T-helper 9 cell (primary cell): Measurements from ENCODE around the gene PRPF6.
"Not testable (repeated sequence)": the region's sequence is repeated elsewhere in the genome, so short reads cannot be mapped to it uniquely, and the experiment has no call there.

Experiments
- DNase-seq: peaks from one replicate; pipeline ENCODE4 v3.0.0-alpha.2; 2020

PRPF6 gene

GRCh38 chr20:63960654-63961621, 20.0 kb upstream of the PRPF6 start:
- DNase-seq = not testable (repeated sequence)

DNA sequence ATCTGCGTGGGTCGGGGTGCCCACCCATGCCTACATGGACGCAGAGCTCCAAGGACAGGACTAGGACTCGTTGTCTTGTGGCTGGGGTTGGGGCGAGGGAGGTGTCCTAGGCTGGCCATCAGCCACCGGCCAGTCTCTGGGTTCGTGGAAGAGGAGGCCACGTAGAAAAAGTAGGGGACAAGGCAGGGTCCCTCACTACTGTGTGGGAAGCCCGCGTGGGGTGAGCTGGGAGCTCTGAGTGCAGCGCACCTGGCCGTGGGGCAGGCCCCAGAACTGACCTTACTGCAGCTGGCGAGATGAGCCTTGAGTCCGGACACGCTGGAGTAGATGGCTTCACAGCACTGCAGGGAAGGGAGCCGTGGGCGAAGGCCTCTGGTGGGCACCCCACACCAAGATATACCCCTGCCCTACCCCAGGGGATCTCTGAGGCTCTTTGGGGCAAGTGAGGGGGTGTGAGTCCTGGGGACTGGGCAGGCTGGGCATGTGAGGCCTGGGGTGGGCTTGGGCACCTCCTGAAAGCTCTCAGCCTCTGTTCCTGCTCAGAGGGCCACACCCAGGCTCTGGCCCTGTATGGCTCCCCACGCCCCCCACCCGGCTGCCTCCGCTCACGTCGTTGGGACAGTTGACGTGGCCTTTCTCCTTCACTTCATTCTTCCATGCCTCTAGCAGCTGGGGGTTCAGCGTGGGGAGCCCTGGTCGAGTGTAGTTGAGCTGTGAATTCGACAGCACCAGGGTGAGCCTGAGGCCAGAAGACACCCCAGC, 19.1 kb upstream of the PRPF6 start:
- no peak for DNase-seq

DNA sequence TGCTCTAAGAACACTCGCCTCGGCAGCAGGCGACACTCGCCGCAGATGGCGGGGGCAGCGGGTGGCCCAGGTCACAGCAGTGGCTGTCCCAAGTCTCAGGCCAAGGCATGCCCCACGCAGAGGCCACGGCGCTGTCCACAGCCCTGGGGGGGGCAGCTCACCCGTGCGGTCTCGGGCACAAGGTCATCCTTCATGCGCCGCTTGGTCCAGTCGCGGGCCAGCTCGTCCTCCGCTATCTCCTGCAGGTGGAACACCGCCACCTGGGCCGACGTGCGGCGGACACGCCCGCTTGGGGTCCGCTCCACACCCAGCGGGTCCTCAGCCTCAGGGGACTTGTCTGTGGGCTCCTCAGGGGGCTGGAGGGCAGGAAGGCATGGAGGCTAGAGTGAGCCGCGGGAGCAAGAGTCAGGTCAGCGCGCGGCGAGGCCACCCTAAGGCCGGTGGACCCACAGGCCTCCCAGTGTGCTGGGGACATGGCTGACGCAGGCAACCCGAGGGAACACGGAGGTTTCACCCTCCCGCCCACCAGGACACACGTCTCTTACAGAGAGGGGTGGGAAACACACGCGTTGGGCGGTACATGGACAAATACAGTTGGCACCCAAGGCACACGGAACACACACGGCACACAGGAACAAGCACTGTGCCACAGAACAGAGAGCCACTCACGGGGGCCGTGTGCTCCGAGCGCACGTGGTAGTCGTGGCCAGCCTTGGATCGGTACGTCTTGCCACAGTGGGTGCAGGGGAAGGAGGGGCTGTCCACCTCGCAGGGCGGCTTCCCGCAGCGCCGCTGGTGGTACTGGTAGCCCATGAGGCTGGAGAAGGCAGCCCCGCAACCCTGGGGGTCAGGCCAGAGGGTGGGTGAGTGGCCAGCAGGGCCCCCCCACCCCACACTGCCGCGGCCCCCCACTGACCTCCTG, 18.2 kb upstream of the PRPF6 start:
- no peak for DNase-seq

- no peak for DNase-seq
Measured at GRCh38 chr20:63963348-63963741, 17.6 kb upstream of the PRPF6 start.

DNA sequence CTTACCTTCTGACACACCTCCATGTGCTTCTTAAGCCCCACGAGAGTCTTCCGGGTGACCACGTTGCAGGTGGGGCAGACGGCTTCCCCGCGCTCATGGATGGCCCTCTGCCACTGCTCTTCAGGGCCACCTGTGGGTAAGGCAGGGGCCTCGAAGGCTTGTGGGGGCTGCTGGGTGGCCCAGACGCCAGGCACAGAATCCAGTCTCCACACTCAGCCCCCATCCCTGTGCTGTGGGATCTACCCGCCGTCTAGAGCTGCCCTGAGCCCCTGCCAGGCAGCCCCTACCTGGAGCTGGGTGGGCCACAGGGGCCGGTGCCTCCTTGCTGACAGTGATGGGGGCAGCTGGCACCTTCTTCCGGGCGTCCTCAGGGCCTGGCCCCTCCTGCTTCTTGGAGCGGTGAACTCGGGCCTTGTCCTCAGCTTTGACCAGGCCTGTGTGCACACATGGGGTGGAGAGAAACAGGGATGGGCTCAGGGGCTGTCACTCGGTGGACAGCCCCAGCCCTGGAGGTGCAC, 17.1 kb upstream of the PRPF6 start:
- no peak for DNase-seq

DNA sequence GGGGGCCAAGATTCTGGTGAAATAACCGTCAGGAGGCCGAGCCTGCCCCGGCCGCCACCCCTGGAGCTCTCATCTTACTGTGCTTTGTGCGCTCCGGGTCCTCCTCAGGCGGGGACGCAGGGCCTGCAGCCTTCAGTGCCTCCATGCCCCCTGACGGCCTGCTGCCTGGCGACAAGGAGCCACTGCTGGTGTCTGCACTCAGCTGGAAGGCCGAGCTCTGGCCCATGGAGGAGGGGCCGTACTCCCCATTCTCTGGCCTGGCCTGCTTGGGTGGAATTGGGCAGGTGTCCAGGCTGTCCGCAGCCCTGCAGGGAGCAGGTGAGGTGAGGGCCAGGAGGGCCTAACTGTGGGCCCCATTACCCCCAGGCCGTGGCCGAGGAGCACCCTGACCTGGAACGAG, 16.5 kb upstream of the PRPF6 start:
- DNase-seq = no peak

- no peak for DNase-seq
Measured at GRCh38 chr20:63966172-63966943, 14.6 kb upstream of the PRPF6 start.

- DNase-seq = no peak
Measured at GRCh38 chr20:63966944-63967322, 14.0 kb upstream of the PRPF6 start.

DNA sequence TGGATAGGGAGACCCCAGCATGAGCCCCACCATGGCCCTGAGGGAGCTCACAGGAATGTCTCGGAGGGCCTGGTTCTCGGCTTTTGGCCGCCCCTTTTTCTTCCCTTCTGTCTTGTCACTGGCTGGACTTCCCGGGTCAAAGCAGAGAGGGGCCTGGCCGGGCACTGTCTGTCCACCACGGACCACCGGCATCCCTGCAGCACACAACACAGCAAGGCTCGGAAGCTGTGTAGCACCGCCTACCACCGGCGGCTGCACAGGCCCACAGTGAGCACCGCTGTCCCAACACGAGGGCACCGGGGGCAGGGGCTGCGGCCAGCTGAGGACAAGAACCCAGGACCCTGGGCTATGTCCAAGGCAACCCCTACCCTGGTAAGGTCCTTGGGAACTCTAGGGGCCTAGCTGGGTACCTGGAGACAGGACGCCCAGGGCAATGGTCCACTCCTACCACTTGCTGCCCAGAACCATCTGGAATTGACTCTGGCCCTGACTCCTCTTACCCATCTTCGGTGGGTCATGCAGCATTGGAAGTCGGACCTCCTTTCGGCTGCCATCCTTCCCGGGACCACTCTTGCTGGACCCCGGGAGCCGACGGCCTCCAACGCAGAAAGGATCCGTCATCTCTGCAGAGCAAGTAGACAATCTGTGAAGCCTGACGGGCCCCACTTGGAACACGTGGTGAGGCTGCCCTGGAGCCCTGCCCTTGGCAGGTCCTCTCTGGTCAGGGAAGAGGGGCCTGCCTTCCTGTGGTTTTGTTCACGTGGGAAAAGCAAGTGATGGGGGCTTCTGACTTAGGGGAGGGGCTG, 13.4 kb upstream of the PRPF6 start:
- DNase-seq = no peak

GRCh38 chr20:63968136-63968927, 12.6 kb upstream of the PRPF6 start:
- DNase-seq = no peak

- DNase-seq = no peak
Measured at GRCh38 chr20:63968928-63969760, 11.8 kb upstream of the PRPF6 start.

DNA sequence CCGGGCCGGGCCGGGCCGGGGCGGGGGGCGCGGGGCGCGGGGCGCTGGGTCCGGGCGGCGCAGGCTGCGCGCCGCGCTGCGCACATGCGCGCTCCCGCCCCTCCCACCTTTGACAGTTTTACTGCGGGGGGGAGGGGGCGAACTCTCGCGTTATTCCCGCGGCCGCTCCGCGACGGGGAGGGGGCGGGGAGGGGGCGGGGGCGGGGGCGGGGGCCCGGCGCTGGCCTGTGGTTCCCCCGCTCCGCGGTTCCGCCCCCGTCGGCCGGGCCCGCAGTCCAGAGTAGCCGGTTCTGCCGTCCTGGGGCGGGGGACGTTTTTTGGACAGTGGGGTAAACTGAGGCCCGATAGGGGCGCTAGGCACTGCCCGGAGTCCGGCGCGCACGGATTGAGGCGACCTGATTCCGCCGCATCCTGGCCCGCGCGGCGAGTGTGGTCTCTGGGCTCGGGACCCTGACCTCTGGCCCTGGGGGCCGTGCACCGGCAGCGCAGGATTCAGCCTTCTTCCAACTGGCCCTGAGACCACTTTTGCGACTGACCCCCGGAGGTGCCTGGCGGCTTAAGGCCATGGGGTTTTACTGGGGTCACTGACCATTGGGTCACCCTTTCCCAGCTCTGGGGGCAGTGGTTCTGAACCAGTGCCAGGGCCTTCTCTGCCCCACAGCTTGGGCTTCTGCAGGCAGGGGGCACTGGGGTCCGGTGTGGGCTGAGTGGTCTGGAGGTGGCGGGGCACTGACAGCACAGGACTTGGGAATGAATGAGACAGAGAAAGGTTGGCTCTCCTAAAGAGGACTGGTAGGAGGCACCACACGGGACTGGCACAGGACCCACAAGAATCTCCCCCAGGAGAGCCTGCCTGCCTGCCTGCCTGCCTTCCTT, 10.9 kb upstream of the PRPF6 start, which contains the start of gene ZNF512B:
Gene ZNF512B (minus strand): TSS at position 93 of the 876 bp plus-strand sequence. CDS start 1,980 bp downstream, outside the sequence.
- DNase-seq = peak; percentile 50

- DNase-seq = no peak
Measured at GRCh38 chr20:63970714-63971431, 10.1 kb upstream of the PRPF6 start.

DNA sequence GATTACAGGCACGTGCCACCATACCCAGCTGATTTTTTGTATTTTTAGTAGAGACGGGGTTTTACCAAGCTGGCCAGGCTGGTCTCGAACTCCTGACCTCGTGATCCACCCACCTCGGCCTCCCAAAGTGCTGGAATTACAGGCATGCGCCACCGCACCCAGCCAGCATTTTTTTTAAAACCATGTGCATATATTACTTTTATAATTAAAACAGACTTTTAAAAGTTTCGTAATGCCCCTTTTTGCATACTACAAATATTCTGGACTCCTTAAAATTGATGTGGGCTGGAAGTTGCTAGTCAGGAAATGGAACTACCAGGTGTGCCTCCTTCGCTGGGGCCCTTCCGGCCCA, 9.0 kb upstream of the PRPF6 start:
- not testable (repeated sequence) for DNase-seq

DNA sequence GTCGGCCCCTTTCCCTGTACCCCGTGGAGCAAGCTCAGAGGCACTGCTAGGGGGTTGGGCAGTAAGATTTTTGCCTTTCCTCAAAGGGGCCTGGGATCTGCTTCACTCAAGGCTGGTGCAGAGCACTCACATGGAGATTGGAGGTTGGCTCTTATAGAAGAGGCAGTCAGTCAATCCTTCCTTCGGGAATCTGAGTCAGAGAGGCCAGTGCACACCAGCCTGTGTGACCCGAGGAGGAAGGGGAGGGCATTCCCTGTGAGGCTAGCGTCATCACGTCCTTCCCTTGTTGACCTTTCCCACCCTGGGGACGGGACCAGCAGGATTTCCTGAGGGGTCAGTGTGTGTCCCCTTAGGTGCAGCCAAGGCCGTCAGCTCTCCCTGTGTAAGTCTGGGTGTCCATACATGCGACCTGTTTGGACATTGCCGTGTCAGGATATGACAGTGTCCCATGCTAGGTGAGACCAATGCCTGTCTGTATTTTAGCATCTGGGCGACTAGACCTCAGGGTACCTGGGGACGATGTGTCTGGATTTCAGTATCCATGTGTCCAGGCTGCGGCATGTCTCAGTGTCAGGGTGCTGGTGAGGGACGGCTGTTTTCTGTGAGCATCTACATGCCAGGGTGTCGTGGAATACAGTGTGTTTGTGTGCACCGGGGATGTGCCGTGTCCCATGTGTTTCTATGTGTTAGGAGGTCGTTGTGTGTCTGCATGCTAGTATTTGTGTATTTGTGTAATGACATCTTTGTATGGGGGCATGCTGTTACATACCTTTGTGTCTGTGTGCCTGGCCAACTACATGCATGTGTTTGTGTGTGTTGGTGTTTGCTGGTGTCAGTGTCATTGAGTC, 8.4 kb upstream of the PRPF6 start:
- DNase-seq = no peak

DNA sequence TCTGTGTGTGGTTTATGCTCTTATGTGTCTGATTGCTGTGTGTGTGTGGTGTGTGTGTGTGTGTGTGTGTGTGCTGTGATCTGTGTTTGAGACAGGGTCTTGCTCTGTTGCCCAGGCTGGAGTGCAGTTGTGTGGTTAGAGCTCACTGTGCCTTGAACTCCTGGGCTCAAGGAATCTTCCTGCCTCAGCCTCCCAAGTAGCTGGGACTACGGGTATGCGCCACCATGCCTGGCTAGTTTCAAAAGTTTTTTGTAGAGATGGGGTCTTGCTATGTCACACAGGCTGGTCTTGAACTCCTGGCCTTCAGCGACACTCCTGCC, 7.8 kb upstream of the PRPF6 start:
- no peak for DNase-seq
